Germinal center (tissue), 1 donor: ENCODE measurements around the gene S100B.

Experiments used
- DNase-seq: peaks from one replicate; pipeline ENCODE4 v3.0.0; 2012; ENCODE audit warnings: mixed read lengths, low spot score

The S100B gene

DNA sequence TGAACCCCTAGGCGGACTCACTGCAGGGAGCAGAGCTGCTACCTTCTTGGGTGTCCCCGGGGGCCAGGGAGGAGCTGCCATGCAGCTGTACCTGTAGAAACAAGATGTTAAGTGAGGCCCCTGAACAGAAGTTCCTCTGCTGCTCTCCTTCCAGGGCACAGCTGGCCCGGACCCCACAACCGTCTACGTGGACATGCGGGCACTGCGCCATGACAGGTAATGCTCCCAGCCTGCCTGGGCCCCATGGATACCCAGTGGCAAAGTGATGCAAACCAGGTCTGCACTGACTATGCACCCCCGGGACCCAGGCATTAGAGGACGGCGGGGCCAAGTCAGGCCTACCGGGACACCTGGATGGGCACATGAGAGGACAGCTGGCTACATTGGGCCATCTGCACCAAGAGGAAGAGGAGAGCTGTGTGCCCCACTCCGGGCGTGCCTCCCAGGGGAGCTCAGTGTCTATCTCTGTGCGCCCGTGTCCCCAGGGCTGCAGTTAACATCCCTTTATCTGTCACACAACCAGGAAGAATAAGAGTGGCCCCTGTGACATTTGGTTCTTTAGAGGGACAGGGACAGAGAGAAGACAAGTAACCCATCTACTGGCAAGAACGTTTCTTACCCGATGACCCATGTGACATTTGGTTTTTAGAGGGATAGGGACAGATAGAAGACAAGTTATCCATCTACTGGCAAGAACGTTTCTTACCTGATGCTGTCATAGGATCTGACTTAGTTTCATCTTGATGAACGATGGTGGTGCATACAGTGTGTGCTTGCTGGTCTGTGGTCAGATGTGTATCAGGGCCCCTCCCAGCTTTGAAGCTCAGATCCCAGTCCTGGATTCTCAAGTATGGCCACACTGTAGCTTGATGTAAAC is 44.1 kb downstream of the S100B start:
- DNase-seq: no peak

DNA sequence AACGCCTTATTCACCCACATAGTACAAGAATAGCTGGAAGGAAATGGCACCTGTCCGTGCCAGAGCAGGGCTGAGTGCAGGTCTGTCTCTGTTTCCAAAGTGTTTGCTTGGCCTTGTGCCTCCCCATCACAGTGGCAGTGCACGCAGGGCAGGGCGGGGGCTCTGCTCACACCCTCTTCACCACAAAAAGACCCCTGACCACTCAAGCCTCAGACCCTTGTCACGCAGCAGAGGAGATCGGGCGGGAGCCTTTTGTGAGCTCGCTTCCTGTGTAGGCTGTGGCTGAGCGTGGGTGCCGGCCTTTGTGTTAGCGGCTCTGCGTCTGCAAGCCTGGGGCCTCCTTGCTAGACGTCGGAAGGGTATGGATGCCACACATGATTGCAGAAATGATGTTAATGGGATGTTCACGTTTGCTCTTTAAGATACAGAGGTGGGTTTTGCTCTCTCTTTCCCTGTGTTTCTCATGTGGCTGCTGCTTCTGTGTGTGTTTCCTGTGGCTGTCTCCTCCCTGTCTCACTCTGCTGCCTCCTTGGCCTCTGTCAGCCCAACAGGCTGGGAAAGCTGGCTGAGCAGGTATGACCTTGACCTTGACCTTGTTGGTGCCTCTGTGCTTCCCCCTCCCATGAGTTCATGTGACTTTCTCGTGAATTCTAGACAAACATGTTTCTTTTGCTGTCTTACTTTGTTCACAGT is 45.4 kb downstream of the S100B start:
- DNase-seq: no peak

DNA sequence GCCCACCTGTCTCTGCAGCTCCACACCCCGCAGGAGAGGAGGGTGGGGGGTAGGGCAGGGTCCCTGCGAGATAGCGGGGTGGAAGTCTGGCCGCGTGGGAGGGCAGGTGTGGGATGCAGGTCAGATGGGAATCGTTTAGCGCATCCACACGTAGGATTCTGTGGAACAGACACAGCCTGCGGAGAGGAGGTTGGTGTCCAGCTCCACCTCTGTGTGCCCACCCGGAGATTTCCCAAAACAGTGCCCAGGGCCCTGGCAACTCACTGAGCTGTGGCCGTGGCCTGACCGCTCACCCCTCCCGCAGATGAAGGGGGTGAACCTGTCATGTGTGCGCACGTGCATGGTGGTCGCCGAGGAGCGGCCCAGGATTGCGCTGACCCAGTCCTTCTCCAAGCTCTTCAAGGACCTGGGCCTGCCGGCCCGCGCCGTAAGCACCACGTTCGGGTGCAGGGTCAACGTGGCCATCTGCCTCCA is 46.9 kb downstream of the S100B start:
- DNase-seq: no peak

- DNase-seq: no peak
These were observed 47.4 kb downstream of the S100B start for GRCh38 chr21:46557469-46557868.

- no peak for DNase-seq
These were observed 48.1 kb downstream of the S100B start for GRCh38 chr21:46556802-46557201.

DNA sequence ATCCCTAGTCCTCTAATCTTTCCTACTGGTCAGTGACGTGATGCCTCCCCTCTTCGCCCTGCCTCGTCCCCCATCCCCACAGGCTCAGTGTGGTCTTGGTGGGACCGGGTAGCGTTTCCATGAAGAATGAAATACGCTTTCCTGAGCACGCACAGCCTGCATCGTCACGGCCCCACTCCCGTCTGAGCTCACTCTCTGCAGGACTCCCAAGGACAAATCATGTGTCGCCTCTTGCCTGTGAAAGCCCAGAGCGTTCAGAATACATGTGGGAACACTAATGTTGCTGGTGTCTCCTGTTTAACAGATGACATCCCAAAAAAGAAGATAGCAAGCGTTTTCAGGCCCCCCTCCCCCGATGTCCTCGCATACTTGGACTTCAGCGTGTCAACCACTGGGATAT is 49.2 kb downstream of the S100B start:
- DNase-seq: no peak

DNA sequence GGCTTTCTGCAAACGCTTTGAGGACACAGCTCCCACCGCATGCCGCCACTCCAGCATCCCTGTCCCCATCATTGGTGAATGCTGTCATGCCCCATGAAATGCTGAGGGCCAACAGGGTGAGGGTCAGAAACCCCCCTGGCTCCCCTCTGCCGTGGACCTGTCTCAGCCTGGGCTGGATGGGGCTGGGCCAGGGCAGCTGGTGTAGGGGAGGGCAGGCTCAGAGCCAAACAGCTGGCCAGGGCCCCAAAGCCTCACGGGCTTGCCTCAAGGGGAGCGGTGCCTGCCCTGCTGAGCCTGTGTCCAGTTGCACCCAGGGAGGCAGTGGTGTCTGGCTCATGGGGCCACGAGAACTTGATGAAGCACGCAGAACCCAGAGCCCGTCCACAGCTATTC is 49.7 kb downstream of the S100B start:
- no peak for DNase-seq

DNA sequence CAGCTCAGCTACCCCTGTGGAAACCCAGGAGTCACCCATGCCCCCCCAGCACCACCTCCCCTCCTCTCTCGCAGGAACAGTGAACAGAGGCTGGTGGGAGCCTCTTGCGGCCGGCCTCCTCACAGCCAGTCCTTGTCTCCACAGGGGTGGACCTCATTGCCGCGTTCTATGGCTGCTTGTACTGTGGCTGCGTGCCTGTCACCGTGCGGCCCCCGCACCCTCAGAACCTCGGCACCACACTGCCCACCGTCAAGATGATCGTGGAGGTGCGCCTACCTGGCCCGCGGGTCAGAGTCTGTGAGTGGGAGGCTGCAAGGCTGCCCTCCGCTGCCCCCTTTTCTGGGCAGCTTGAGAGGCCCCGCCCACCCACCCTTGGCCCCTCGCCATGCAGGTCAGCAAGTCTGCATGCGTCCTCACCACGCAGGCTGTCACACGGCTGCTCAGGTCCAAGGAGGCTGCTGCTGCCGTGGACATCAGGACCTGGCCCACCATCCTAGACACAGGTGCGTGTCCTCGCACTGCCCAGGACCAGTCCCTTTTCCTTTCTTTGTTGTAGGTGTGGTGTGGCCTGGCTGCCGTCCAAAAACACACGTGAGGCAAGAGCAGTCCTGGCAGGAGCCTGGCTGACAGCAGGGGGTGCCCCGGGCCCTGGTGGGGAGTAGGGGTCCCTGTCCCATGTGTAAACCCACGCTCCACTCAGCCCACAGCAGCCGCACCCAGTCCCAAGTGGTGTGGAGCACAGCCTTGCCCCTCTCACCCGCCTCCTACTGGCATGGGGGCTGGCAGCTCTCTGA is 50.3 kb downstream of the S100B start:
- DNase-seq: no peak

- no peak for DNase-seq
These were observed 50.9 kb downstream of the S100B start for GRCh38 chr21:46553993-46554392.

DNA sequence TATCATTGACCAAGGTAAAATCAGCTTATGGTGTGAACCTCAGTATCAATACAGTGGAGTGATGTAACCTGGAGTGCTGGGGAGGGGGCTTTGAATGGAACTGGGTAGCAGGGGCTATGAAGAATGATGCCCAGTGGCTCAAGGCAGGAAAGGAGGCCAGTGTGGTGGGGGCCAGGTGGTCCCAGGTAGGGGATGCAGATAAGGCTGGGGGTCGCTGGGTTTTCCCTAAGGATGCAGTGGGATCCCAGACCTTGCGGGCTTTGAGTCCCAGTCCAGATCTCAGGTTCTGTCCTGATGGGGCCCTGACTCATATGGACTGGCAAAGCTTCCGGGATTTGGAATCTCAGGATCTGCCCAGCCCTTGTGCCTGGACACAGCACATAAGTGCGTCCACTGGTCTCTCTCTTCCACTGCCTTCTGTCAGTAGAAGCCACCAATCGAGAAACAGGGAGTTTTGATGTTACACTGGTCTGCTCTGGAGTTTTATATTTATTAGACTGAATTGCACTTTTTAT is 52.0 kb downstream of the S100B start:
- no peak for DNase-seq

DNA sequence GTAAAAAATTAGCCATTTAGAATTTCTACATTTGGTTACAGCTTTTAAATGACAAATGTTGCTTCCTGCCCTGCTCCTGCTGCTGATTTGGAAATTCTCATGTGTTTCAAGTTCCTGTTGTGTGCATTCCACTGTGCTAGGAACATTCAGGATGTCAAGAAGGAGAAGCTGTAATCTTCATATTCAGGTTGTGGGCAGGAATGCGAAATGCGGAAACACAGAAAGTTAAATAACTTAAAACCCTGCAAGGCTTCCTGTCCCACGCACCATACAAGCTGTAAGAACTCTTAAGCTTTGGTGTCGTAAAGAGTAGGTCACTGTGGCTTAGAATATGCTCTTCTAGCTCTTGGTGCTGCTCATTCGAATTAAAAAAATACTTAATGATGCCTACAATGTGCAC is 52.6 kb downstream of the S100B start:
- no peak for DNase-seq

DNA sequence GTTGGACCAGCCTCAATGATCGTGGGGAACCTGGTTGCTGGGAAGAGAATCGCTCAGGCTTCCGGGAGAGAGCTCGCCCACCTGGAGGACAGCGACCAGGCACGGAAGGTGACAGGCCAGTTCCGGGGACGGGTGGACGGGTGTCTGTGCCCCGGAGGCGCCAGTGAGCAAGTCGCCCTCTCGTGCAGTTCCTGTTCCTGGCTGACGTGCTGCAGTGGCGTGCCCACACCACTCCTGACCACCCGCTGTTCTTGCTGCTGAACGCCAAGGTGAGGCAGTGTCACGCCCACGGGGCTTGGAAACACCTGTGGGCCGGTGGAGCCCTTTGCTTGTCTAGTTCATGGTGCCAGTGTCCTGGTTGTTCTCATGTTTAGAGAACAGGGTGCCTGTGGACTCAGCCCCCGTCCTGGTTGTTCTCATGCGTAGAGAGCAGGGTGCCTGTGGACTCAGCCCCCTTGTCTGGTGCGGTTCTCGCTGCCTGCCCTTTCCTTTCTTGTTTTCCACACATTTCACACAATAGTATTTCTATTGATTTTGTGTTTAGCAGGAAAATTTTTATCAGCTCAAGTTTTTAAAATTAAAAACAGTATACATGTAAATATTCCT is 53.1 kb downstream of the S100B start:
- peak; percentile 35 for DNase-seq

GRCh38 chr21:46550116-46550941 is 54.6 kb downstream of the S100B start:
- peak; percentile 15 for DNase-seq

- DNase-seq: no peak
These were observed 55.2 kb downstream of the S100B start for GRCh38 chr21:46549650-46550049.
